D341Med (cell line): ENCODE measurements around the gene ATRNL1.
"Not testable (repeated sequence)": the region's sequence is repeated elsewhere in the genome, so short reads cannot be mapped to it uniquely, and the experiment has no call there.

Experiments used
- DNase-seq: peaks from one replicate; pipeline ENCODE4 v3.0.0; 2012; ENCODE audit warnings: low spot score

ATRNL1 gene

GRCh38 chr10:115771755-115772154 is 678.6 kb downstream of the ATRNL1 start:
- no peak for DNase-seq

- no peak for DNase-seq
Measured at GRCh38 chr10:115772606-115773005, 679.4 kb downstream of the ATRNL1 start.

- no peak for DNase-seq
Measured at GRCh38 chr10:115773832-115774231, 680.7 kb downstream of the ATRNL1 start.

GRCh38 chr10:115774721-115775120 is 681.6 kb downstream of the ATRNL1 start:
- no peak for DNase-seq

- DNase-seq: no peak
Measured at GRCh38 chr10:115777646-115778045, 684.5 kb downstream of the ATRNL1 start.

GRCh38 chr10:115790220-115790619 is 697.1 kb downstream of the ATRNL1 start:
- DNase-seq: no peak

- no peak for DNase-seq
Measured at GRCh38 chr10:115795964-115796363, 702.8 kb downstream of the ATRNL1 start.

GRCh38 chr10:115801457-115801856 is 708.3 kb downstream of the ATRNL1 start:
- no peak for DNase-seq

- DNase-seq: no peak
Measured at GRCh38 chr10:115801992-115802391, 708.8 kb downstream of the ATRNL1 start.

GRCh38 chr10:115802911-115803310 is 709.7 kb downstream of the ATRNL1 start:
- DNase-seq: no peak

GRCh38 chr10:115814542-115814941 is 721.4 kb downstream of the ATRNL1 start:
- DNase-seq: no peak

- no peak for DNase-seq
Measured at GRCh38 chr10:115818012-115818411, 724.8 kb downstream of the ATRNL1 start.

- no peak for DNase-seq
Measured at GRCh38 chr10:115826396-115826795, 733.2 kb downstream of the ATRNL1 start.

GRCh38 chr10:115827231-115828009 is 734.3 kb downstream of the ATRNL1 start:
- DNase-seq: no peak

GRCh38 chr10:115828182-115828581 is 735.0 kb downstream of the ATRNL1 start:
- not testable (repeated sequence) for DNase-seq

- no peak for DNase-seq
Measured at GRCh38 chr10:115829521-115830205, 736.5 kb downstream of the ATRNL1 start.

GRCh38 chr10:115830265-115830970 is 737.3 kb downstream of the ATRNL1 start:
- DNase-seq: no peak

GRCh38 chr10:115831016-115831415 is 737.9 kb downstream of the ATRNL1 start:
- no peak for DNase-seq

GRCh38 chr10:115833119-115833518 is 740.0 kb downstream of the ATRNL1 start:
- no peak for DNase-seq

- DNase-seq: no peak
Measured at GRCh38 chr10:115844591-115844990, 751.4 kb downstream of the ATRNL1 start.

- DNase-seq: no peak
Measured at GRCh38 chr10:115845921-115846320, 752.8 kb downstream of the ATRNL1 start.

GRCh38 chr10:115846528-115846927 is 753.4 kb downstream of the ATRNL1 start:
- no peak for DNase-seq

- no peak for DNase-seq
Measured at GRCh38 chr10:115849197-115849596, 756.0 kb downstream of the ATRNL1 start.
